ENCODE measurements around the gene CACTIN. TPM values are rescaled to one million over a fixed set of nuclear protein-coding genes. Genes with fewer than 3 reads are reported as not detected.

Gene CACTIN
- total RNA-seq, 1 donor from 2014 or later = 13.7 TPM

- no peak for ATAC-seq (ENCODE audit: poor library complexity)
- intact Hi-C loops (cut with DNase I) = loop anchor here (5.0 kb wide), 1 partner anchor 70 kb away; no protein-coding TSS in a partner anchor
- no peak for DNase-seq
Observed at GRCh38 chr19:3617463-3617862, 9.1 kb downstream of the CACTIN start.

- ATAC-seq (ENCODE audit: poor library complexity) (no peak), DNase-seq (no peak)
- intact Hi-C loops (cut with DNase I) = loop anchor here (5.0 kb wide), 1 partner anchor 68 kb away; no protein-coding TSS in a partner anchor
Observed at GRCh38 chr19:3615524-3616135, 11.0 kb downstream of the CACTIN start.

DNA sequence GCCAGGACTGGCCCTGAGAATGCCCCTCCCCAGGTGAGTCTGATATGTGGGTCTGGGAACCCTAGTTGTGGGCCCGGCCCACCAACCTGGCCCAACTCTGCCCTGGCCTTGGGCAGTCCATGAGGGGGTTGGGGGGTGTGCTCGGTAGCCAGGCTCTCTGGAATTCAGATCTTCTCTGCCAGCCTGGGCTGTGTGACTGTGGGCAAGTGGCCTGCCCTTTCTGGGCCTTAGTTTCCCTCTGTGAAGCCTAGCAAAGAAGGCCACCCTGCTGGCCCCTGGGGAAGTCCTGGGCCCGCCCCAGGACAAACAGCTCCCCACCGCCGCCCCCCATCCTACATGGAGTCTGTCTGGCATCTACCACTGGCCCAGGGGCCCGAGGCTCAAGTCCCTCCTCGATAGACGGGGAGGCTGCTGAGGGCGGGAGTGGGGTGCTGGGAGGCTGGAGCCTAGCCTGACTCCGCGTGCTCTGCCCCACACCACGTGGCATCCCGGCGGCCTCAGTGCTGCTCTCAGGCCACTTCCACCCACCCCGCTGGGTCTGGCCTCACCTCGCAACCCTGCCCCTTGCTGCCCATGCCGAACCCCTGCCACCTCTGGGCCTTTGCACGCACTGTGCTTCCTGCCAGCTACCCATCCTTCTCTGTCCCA is 11.6 kb downstream of the CACTIN start:
- DNase-seq (no peak), ATAC-seq (ENCODE audit: poor library complexity) (no peak)
- intact Hi-C loops (cut with DNase I) = loop anchor here (5.0 kb wide), 1 partner anchor 68 kb away; no protein-coding TSS in a partner anchor

- intact Hi-C loops (cut with DNase I) = no loop called here
- DNase-seq = no peak
- no peak for ATAC-seq (ENCODE audit: poor library complexity)
Observed at GRCh38 chr19:3613818-3614661, 12.6 kb downstream of the CACTIN start.

- ATAC-seq (ENCODE audit: poor library complexity) (no peak), DNase-seq (no peak)
- intact Hi-C loops (cut with DNase I) = no loop called here
Observed at GRCh38 chr19:3612901-3613741, 13.5 kb downstream of the CACTIN start.

- ATAC-seq (ENCODE audit: poor library complexity) (no peak), DNase-seq (no peak)
- intact Hi-C loops (cut with DNase I) = no loop called here
Observed at GRCh38 chr19:3612330-3612729, 14.3 kb downstream of the CACTIN start.

DNA sequence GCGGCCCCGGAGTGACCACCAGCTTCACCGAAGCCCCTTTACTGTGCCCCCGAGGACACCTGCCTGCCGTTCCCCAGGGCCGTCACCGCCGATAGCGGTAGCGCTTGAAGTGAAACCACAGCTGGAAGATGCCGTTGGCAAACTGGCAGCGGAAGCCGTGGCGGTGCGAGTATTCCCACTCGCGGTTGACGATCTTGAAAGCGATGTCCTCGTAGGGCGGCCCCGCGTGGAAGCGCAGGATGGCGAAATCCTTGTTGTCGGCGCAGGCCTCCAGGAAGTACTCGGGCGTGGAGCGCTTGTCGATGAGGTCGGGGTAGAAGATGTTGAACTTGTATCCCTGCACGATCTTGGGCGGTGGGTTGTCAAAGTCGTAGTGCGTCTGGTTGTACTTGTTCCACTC is 14.7 kb downstream of the CACTIN start:
- intact Hi-C loops (cut with DNase I) = no loop called here
- DNase-seq (no peak), ATAC-seq (ENCODE audit: poor library complexity) (no peak)

DNA sequence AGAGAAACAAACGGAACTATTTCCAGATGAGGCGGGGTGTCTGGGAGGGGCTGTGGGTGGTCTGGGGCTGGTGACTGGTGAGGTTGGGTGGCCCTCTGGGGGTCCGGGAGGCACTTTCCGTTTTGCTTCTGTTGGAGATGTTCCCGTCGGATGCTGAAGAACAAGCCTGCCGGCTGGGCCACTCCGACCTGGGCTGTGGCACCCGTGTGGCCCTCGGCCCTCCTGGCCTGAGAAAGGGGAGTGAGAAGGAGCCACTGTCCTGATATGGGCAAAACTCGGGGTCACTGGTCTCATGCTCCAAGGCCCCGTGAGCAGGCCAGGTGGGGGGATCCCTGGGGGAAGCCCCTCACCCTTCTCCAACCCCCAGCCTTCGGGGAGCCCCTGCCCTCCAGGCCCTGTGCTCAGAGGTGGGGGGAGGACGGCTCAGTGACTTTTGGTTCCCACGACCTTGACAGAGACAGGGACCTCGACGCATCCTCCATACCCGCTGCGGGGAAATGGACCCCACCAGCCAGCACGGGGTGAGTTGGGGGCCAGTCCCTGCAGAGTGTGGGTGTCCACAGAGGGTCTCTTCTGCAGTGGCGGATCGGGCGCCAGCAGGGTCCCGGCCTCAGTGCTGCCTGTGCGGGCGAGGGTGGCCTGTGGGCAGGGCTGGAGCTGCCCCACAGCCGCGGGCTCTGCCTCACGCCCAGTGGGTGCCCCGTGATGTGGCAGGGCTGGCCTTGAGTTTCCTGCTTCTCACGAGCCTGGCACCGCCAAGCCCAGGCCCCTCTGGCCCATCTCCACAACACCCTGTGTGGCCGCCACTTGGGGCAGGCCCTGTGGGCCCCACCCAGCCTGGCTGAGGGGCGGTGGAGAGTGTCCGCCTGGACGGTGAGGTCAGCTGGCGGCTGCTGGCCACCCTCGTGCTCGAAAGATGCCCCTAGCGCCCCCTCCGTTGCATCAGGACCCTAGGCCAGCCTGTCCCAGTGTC is 15.6 kb downstream of the CACTIN start:
- ATAC-seq (ENCODE audit: poor library complexity) (no peak), DNase-seq (no peak)
- intact Hi-C loops (cut with DNase I) = no loop called here

DNA sequence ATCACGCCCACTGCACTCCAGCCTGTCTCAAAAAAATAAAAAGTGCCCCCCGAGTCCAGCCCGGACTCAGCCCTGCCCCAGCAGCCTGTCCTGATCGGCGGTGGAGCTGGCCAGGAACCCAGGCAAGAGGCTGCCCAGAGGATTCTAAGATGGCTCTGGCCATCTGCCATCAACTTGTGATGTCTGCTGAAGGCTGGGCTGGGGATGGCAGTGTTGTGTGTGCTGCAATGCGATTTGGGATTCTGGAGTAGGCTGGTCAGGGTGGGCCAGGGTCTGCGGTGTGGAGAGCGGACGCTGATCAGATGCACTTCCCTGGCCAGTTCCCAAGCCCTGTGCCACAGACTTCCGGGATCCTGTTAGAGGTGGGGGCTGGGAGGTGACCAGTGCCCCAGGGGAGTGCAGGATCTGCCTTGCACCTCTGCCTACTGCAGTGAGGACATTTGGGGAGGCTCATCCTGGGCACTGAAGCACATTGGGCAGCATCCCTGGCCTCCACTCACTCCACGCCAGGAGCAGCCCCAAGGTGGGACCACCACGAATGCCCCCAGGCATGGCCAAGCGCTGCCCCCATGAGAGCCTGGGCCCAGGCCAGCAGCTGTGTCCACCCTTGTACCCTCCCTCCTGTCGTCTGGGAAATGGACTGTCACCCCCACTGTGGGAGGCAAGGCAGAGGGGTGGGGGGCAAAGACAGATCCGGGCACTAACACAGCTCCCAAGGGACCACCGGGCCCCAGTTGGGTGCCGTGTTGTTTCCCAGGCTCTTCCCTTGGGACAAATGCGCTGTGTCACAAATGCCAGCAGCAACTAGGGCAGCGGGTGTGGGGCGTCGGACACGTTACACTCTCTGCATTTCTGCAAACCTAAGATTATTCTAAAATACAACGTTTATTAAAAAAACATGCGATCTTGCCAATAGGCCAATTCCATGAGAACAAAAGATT is 16.5 kb downstream of the CACTIN start:
- DNase-seq (no peak), ATAC-seq (ENCODE audit: poor library complexity) (no peak)
- intact Hi-C loops (cut with DNase I) = no loop called here

DNA sequence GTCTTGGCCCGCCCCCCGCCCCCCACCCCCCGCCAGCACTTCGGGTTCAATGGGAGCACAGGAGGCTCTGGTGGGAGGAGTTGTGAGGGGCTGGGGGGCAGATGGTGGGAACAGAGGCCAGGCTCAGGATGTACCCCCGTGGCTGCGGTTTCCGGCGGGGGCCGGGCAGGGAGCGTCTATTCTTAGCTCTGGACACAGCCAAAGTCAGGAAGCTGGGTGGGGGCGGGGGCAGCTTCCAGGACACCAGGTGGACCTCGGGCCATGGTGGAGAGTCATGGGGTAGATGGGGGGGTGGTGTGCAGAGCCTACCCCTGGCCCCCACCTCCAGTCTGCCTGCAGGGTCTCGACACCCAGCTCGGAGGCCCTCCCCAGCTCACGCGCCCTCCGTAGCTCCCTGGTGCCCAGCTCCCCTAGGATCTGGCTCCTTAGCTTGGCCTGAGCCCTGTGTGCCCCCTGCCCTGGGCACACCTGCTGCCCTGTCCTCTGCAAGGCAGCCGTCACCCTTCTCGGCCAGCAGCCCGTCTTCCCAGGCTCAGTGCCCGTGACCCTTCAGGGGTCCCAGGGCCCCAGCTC is 17.8 kb downstream of the CACTIN start:
- intact Hi-C loops (cut with DNase I) = no loop called here
- peak; percentile 5 for ATAC-seq (ENCODE audit: poor library complexity)
- DNase-seq = peak; percentile 69

- intact Hi-C loops (cut with DNase I) = no loop called here
- no peak for ATAC-seq (ENCODE audit: poor library complexity)
- no peak for DNase-seq
Observed at GRCh38 chr19:3608079-3608641, 18.4 kb downstream of the CACTIN start.

- ATAC-seq (ENCODE audit: poor library complexity) = peak; percentile 39
- intact Hi-C loops (cut with DNase I) = no loop called here
- DNase-seq = peak; percentile 81
Observed at GRCh38 chr19:3607303-3608078, 19.1 kb downstream of the CACTIN start.

DNA sequence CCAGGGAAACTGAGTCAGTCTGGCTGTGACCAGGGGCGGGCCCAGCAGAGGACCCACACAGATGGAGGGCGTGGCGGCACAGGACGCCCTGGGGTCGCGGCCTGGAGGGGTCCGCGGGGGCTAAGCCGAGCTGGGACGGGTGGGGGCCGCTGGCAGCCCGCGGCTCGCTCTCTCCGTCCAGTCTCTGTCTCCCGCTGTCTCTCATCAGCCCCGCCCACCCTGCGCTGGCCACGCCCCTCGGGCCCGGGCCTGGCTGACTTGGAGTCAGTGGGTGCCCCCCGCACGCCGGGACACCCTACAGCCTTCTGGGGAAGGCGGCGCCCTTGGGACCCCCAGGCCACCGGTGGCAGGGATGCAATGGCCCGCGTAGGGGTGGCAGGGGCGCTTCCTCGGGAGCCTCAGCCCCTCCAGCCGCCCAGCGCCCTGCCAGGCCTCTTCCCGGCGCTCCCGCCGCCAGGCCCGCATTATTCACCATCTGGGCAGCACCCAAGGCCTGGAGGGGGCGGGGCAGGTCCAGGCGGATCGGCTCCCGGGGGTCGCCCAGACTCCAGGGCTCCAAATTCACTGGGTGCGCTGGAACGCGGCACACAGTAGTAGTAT is 19.8 kb downstream of the CACTIN start, which contains the start of gene TBXA2R:
TBXA2R (minus strand) TSS at position 186 of the 600 bp plus-strand sequence. CDS start 6,241 bp downstream, outside the sequence.
- DNase-seq (peak; percentile 90), ATAC-seq (ENCODE audit: poor library complexity) (peak; percentile 78)
- intact Hi-C loops (cut with DNase I) = no loop called here

- intact Hi-C loops (cut with DNase I) = no loop called here
- peak; percentile 13 for ATAC-seq (ENCODE audit: poor library complexity)
- DNase-seq = no peak
Observed at GRCh38 chr19:3606174-3606689, 20.4 kb downstream of the CACTIN start.

DNA sequence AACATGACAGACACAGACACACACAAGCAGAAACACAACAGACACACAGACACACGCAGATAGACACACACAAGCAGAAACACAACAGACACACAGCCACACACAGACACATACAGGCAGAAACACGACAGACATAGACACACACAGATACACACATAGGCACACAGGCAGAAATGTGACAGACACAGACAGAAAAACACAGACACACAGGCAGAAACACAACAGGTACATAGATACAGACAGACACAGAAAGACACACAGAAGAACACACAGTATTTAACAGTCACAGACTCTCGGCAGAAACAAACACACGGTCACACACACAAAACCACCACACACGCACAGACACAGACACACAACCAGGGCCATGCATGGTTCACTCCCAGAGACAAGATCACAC is 20.8 kb downstream of the CACTIN start:
- ATAC-seq (ENCODE audit: poor library complexity) = no peak
- intact Hi-C loops (cut with DNase I) = no loop called here

More for the DNA sequence above, 20.8 kb downstream of the CACTIN start:
- DNase-seq = no peak
